Renal pelvis (tissue), 4 donors: ENCODE data around the gene PPIF. TPM values are rescaled to one million over a fixed set of nuclear protein-coding genes. Genes with fewer than 3 reads are reported as not detected.

Source experiments
- DNase-seq: peaks from one replicate; pipeline ENCODE4 v3.0.0-alpha.2; 2013
- polyA plus RNA-seq, 3 donors: library from polyadenylated mRNA; unstranded; fragments of 120-200 nt; gene quantifications; one replicate each; pipeline ENCODE4 v1.2.1, GENCODE V29; 2013; ENCODE audit not compliant: insufficient read length in 3 of 3

The PPIF gene
- polyA plus RNA-seq, 3 donors: 64.7 to 77.5 (median 73.4) TPM

DNA sequence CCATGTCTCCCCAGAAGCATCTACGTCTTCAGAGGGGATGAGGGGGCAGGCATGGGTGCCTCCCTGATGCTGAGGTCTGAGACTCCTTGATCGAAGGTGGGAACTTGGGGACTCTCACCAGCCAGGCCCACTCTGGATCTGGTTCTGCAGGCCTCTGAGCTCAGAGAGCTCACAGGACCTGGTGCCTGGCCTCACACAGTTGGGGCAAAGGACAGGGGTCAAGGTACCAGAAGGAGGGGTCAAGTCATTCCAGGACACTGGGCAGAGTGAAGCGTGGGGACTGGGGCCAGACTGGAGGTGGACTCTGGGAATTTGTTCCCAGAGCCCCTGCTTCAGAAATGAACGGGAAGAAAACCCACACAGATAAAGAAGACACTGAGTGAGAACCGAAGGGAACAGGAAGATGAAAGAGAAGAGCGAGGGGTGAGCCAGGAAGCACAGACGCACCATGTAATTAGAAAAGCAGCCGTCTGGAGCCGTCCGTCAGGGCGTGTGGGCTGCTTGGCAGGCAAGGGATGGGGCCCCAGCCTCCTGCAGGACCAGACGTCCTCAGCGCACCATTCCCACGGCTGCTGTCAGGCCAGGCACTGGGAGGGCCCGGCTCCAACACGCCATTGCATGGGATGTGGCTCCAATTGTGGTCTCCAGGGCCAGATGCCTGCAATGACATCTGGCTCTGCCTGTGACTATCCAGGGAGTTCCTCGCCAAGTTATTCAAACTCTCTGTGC lies 50.5 kb downstream of the PPIF start:
- no peak for DNase-seq

- DNase-seq: no peak
These were observed 51.4 kb downstream of the PPIF start for GRCh38 chr10:79398642-79399041.

DNA sequence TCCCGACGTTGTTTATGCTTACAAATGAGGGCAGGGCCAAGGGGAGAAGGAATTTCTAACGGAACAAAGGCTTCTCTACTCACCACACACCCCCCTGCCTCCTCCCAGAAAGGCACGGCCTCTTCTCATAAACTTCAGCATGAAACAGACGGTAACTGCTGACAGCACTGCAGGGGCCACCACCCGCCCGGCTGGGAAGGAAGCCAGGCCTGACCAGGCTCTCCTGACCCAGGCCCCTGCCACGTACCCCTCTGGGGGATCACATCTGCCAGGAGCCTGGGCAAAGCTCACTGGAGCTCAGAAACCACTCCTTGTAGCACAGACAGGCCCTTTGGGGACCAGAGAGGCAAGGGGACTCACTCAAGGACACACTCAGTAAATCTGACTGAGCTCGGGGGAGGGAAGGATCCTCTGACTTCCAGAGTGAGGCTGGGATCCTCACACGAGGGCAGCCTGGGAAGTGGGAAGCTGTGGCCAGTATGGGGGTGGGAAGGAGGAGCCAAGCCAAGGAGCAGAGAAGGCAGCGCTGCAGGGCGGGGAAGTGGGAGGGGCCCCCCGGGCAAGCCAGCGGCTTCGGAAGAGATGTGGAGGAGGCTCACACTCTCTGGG lies 52.1 kb downstream of the PPIF start:
- DNase-seq: peak; percentile 87

DNA sequence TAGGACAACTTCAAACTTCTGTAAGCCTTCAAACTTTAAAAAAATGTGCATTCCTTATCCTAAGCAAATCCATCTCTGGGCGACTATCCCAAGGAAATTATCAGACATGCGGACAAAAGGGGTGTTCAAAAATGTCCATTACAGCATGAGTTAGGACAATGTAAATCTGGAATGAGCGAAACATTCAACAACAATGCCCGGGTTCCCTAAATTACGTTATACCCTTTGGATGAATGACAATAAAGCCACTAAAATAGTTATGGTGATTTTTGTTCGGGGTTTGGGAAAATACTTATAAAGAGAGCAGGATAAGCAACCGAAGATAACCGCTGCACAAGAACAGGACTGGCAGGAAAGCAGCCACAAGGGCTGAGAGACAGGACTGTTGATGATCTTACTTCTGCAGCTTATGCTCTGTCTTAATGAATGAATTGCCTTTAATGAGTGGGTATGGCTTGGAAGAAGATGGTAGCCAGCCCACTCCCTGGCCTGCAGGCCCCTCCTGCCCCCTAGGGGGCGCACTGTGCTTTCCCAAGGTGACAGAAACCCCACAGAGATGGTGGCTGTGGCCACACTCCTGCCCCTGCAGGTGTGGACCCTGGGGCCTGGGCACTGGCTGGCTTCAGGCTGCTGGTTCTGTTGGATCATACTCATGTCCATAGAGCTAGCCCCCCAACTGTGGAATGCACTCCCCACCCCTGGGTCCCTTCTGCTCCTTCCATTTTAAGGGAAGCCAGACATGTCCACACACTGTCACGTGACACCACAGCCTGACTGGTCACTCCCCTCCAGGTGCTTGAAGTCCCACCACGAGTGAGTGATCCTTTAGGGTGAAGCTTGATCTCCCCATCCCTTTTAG lies 53.1 kb downstream of the PPIF start:
- DNase-seq: no peak

GRCh38 chr10:79401015-79401921 lies 54.0 kb downstream of the PPIF start:
- peak; percentile 49 for DNase-seq

- DNase-seq: no peak
These were observed 55.3 kb downstream of the PPIF start for GRCh38 chr10:79402625-79402946.

- DNase-seq: no peak
These were observed 55.7 kb downstream of the PPIF start for GRCh38 chr10:79402951-79403350.

GRCh38 chr10:79403441-79404230 lies 56.4 kb downstream of the PPIF start:
- no peak for DNase-seq

DNA sequence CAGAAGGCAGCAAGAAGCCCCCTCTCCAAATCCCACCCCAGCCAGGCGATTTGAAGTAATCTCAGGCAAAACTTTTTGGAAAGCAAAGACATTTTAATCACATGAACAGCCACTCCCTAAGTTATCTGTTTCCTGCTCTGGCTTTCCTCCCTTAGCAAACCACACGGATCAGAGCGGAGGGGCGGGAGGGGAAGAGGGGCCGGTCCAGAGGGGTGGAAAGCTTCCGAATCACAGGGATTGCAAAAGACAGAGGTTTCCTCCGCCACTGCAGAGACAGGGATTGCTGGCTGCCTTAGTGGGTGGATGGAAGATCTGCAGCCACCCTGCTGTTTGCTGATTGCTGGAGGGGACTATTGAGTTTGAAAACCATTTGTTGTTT lies 57.0 kb downstream of the PPIF start:
- peak; percentile 54 for DNase-seq

- no peak for DNase-seq
These were observed 57.4 kb downstream of the PPIF start for GRCh38 chr10:79404690-79405131.

Other genes with a start within 250 kb of the PPIF start
- 10 to 100 TPM; 18.3 to 25.5 (median 22.5) TPM for gene ZCCHC24, start 98.2 kb downstream of the PPIF start, polyA plus RNA-seq
- gene EIF5AL1, start 165.1 kb downstream of the PPIF start, polyA plus RNA-seq: 1 to 10 TPM in 2 of 3 donors, under 1 TPM in 1; 0.42 to 3.4 (median 1.6) TPM
- under 1 TPM in 2 of 3 donors, not detected in 1; 0.13 TPM for gene SFTPA2, start 212.9 kb downstream of the PPIF start, polyA plus RNA-seq